NK-92 treated with Interleukin-12 subunit alpha and Interleukin-12 subunit beta, amount 100 ng/mL, for 24 hours (cell line): ENCODE measurements around the gene ADARB2.

Experiments used
- DNase-seq: peaks from one replicate; lab custom pipeline; 2025; lab: John Stamatoyannopoulos, UW

ADARB2 gene

GRCh38 chr10:1137499-1138163 lies 599.7 kb downstream of the ADARB2 start:
- DNase-seq = no peak

DNA sequence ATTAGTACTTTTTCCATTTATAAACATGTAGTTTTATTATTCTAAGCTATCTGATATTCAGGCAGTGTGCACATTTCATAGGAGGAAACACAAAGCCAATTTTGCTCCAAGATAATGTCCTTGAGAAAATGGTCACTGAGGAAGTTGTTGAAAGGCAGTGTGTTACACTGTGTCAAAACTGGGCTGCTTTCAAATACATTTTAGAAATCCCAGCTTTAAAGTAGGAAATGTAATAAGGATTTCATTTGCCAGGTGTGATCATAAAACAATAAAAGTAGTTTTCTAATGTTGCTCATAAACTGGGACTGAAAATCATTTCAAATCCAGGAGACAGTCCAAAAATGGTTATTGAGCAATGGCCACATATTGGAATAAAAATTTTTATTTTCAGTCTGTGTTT lies 601.1 kb downstream of the ADARB2 start:
- no peak for DNase-seq

DNA sequence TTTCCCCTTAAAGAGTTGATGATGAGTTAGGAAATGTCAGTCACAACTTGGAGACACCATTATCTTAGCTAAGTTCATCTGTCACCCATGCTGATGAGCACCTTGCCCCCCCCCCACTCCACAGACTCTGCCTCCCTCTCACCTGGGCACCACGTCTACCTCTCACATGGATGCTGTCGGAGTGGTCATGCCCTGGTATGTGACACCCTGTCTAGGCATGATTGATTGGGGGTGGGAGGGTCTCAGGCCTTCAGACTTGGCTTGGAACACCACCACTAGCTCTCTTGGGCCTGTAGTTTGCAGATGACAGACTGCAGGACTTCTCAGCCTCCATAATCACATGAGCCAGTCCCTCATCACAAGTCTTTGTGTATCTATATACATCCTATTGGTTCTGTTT lies 603.2 kb downstream of the ADARB2 start:
- DNase-seq = no peak

- DNase-seq = no peak
These were observed 603.8 kb downstream of the ADARB2 start for GRCh38 chr10:1133495-1134045.

DNA sequence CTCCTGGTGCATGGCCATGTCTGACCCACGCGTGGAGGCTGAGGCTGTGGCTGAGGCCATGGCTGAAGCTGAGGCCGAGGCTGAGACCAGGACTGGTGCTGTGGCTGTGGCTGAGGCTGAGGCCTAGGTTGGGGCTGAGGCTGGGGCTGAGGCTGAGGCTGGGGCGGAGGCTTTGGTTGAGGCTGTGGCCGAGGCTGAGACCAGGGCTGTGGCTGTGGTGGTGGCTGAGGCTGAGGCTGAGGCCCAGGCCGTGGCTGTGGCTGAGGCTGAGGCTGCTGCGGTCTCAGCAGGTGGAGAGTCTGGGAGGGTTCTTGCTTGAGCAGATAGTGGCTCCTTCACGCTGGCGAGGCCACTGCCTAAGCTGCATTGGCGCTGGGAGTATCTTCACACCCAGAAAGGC lies 604.7 kb downstream of the ADARB2 start:
- no peak for DNase-seq

GRCh38 chr10:1130995-1131790 lies 606.1 kb downstream of the ADARB2 start:
- no peak for DNase-seq

- no peak for DNase-seq
These were observed 607.1 kb downstream of the ADARB2 start for GRCh38 chr10:1130226-1130625.

DNA sequence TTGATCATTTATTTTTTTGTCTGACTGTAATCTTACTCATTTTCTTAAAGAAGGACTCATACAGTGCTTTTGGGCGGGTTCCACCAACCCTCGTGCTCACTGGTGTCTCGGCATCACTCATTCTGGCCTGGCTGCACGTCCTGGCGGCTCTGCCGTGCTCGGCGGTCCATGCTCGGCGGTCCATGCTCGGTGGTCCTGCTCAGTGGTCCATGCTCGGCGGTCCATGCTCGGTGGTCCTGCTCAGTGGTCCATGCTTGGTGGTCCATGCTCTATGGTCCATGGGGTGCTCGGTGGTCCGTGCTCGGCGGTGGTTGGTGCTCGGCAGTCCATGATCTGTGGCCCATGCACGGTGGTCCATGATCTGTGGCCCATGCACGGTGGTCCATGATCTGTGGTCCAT lies 608.7 kb downstream of the ADARB2 start:
- DNase-seq = no peak

GRCh38 chr10:1128115-1128514 lies 609.2 kb downstream of the ADARB2 start:
- no peak for DNase-seq

DNA sequence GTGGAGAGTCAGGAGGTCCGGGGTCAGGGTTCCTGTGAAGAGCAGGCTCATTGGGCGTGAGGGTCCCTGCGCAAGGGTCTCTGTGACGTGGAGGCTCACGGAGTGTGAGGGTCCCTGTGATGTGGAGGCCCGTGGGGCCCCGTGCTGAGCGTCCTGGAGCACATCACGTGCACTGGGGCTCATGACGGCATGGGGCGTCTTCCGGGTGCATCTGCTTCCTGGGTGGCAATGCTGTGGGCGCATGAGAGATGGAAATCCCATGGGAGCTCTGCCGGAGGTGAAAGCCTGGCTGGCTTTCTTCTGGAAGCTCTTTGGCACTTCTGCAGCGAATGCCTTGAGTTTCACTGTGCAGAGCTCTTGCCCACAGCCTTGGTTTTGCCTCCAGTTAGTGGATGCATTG lies 609.7 kb downstream of the ADARB2 start:
- no peak for DNase-seq
